K562 (cell line): ENCODE data around the gene ARL3. TPM values are rescaled to one million over a fixed set of nuclear protein-coding genes. Genes with fewer than 3 reads are reported as not detected.
A peak's percentile ranks its signal among the peaks of the same experiment; 100 is the strongest.

Source experiments
- HDAC8 ChIP-seq: fragments of 450-650 bp; IDR thresholded peaks from 2 replicates; pipeline ENCODE4 v1.6.1; 2016; ENCODE audit warnings: mild to moderate bottlenecking, missing genetic modification characterization, moderate library complexity, missing compliant biosample characterization
- ILK ChIP-seq: fragments of 450-650 bp; IDR thresholded peaks from 2 replicates; pipeline ENCODE4 v1.6.1; 2016; ENCODE audit warnings: missing genetic modification characterization, low read depth, mild to moderate bottlenecking, missing compliant biosample characterization, moderate library complexity, borderline replicate concordance
- KAT7 ChIP-seq: sonication (generic); formaldehyde crosslinking; IDR thresholded peaks from 2 replicates; pipeline ENCODE4 v1.8.0; 2022; ENCODE audit warnings: missing genetic modification reagents, mild to moderate bottlenecking, borderline replicate concordance
- MTA1 ChIP-seq: fragments of 450-650 bp; IDR thresholded peaks from 2 replicates; pipeline ENCODE4 v1.6.1; 2017; ENCODE audit warnings: borderline replicate concordance
- MTF1 ChIP-seq: fragments of 250-450 bp; sonication (Bioruptor Pico); IDR thresholded peaks from 2 replicates; pipeline ENCODE4 v1.9.0; 2021; ENCODE audit warnings: moderate library complexity, mild to moderate bottlenecking, inconsistent platforms, borderline replicate concordance
- PTTG1 ChIP-seq: fragments of 450-650 bp; IDR thresholded peaks from 2 replicates; pipeline ENCODE4 v1.6.1; 2016; ENCODE audit warnings: low read depth, mild to moderate bottlenecking, missing genetic modification characterization, missing compliant biosample characterization
- STAG1 ChIP-seq: sonication (generic); formaldehyde crosslinking; IDR thresholded peaks from 2 replicates; pipeline ENCODE4 v1.5.0; 2020; ENCODE audit warnings: missing genetic modification reagents, borderline replicate concordance
- TOE1 ChIP-seq, 2 experiments: fragments of 450-650 bp in 1 of 2; sonication (generic) in 1 of 2; formaldehyde crosslinking in 1 of 2; IDR thresholded peaks; 2 replicates each; pipeline versions ENCODE4 v1.7.1 to v1.8.0; 2016 to 2022; ENCODE audit warnings: borderline replicate concordance in 2 of 2, mild to moderate bottlenecking in 2 of 2, antibody characterized with exemption in 1 of 2, inconsistent platforms in 1 of 2, low read depth in 1 of 2, missing genetic modification reagents in 1 of 2, moderate library complexity in 1 of 2
- polyA plus RNA-seq, 8 experiments: library from polyadenylated mRNA; depleted of rRNA in 4 of 8; stranded (reverse) in 5 of 8; unstranded in 3 of 8; fragments of >200 nt; fragmentation: Nextera tagmentation in 2 of 8; fragmentation: Illumina TruSeq in 1 of 8; extraction: Ambion mirVana in 2 of 8; extraction: Trizol in 1 of 8; gene quantifications; 2 replicates each; pipeline versions ENCODE4 v1.2.1 to v1.2.3, GENCODE V29; 2011 to 2014; ENCODE audit warnings: inconsistent platforms in 1 of 8, missing spikeins in 1 of 8
- total RNA-seq, 7 experiments: library from RNA; depleted of rRNA in 6 of 7; stranded (reverse); fragments of >200 nt in 6 of 7; fragmentation: Illumina TruSeq in 2 of 7; extraction: Trizol in 2 of 7; gene quantifications; 2 replicates each; pipeline versions ENCODE4 v1.2.1 to v1.2.3, GENCODE V29; 2011 to 2021; ENCODE audit warnings: low replicate concordance in 1 of 7
- TF ChIP-seq, protein P1 (sequence below): fragments of 450-650 bp; IDR thresholded peaks from 2 replicates; pipeline ENCODE4 v1.7.0; 2016; ENCODE audit warnings: borderline replicate concordance
- TF ChIP-seq, protein P2 (sequence below): sonication (generic); formaldehyde crosslinking; IDR thresholded peaks from 2 replicates; pipeline ENCODE4 v1.8.0; 2023; ENCODE audit warnings: mild to moderate bottlenecking, missing genetic modification reagents
- TF ChIP-seq, protein P3 (sequence below): fragments of 250-450 bp; sonication (Bioruptor Pico); IDR thresholded peaks from 2 replicates; pipeline ENCODE4 v1.4.0; 2020; ENCODE audit warnings: mild to moderate bottlenecking
- TF ChIP-seq, protein P4 (sequence below): fragments of 250-450 bp; sonication (Bioruptor Pico); IDR thresholded peaks from 2 replicates; pipeline ENCODE4 v1.5.0; 2021
- TF ChIP-seq, protein P5 (sequence below): fragments of 450-650 bp; IDR thresholded peaks from 2 replicates; pipeline ENCODE4 v1.6.1; 2018; ENCODE audit not compliant: partially characterized antibody

Gene ARL3
- total and polyA plus RNA-seq, 9 of the 15 experiments (the other 6 are each of a cell fraction or from before 2014, with no cell fraction given): 2.9 to 8.9 (median 4.8) TPM

DNA sequence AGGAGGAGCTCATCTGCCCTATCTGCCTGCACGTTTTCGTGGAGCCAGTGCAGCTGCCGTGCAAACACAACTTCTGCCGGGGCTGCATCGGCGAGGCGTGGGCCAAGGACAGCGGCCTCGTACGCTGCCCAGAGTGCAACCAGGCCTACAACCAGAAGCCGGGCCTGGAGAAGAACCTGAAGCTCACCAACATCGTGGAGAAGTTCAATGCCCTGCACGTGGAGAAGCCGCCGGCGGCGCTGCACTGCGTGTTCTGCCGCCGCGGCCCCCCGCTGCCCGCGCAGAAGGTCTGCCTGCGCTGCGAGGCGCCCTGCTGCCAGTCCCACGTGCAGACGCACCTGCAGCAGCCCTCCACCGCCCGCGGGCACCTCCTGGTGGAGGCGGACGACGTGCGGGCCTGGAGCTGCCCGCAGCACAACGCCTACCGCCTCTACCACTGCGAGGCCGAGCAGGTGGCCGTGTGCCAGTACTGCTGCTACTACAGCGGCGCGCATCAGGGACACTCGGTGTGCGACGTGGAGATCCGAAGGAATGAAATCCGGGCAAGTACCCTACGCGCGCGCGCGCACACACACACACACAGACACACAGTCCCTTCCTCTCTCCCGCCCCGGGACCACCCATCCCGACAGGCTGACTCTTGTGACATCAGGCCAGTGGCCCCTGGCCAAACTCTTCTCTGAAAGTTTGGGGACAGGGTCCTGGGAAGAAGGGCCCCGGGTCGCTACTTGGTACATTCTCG lies 69.4 kb downstream of the ARL3 start (continued):
- TF ChIP-seq, protein P1, sequence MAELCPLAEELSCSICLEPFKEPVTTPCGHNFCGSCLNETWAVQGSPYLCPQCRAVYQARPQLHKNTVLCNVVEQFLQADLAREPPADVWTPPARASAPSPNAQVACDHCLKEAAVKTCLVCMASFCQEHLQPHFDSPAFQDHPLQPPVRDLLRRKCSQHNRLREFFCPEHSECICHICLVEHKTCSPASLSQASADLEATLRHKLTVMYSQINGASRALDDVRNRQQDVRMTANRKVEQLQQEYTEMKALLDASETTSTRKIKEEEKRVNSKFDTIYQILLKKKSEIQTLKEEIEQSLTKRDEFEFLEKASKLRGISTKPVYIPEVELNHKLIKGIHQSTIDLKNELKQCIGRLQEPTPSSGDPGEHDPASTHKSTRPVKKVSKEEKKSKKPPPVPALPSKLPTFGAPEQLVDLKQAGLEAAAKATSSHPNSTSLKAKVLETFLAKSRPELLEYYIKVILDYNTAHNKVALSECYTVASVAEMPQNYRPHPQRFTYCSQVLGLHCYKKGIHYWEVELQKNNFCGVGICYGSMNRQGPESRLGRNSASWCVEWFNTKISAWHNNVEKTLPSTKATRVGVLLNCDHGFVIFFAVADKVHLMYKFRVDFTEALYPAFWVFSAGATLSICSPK: no peak
- no peak for TF ChIP-seq STAG1 (CRISPR knock-in tag)
- no peak for TF ChIP-seq MTF1 (CRISPR knock-in tag)
- TF ChIP-seq ILK (tag): no peak
- TF ChIP-seq TOE1 (IDR thresholded peaks at IDR 0.05; ENCODE audit: borderline replicate concordance): no peak
- TF ChIP-seq TOE1 (CRISPR knock-in tag; IDR thresholded peaks at IDR 0.05; ENCODE audit: borderline replicate concordance, low read depth): 0 out of 2 replicates have a peak, but pooled peaks have one; percentile 25
- no peak for TF ChIP-seq PTTG1 (tag)
- peak; percentile 46; the same call in 1 of the 2 replicates for TF ChIP-seq MTA1
- TF ChIP-seq, protein P2, sequence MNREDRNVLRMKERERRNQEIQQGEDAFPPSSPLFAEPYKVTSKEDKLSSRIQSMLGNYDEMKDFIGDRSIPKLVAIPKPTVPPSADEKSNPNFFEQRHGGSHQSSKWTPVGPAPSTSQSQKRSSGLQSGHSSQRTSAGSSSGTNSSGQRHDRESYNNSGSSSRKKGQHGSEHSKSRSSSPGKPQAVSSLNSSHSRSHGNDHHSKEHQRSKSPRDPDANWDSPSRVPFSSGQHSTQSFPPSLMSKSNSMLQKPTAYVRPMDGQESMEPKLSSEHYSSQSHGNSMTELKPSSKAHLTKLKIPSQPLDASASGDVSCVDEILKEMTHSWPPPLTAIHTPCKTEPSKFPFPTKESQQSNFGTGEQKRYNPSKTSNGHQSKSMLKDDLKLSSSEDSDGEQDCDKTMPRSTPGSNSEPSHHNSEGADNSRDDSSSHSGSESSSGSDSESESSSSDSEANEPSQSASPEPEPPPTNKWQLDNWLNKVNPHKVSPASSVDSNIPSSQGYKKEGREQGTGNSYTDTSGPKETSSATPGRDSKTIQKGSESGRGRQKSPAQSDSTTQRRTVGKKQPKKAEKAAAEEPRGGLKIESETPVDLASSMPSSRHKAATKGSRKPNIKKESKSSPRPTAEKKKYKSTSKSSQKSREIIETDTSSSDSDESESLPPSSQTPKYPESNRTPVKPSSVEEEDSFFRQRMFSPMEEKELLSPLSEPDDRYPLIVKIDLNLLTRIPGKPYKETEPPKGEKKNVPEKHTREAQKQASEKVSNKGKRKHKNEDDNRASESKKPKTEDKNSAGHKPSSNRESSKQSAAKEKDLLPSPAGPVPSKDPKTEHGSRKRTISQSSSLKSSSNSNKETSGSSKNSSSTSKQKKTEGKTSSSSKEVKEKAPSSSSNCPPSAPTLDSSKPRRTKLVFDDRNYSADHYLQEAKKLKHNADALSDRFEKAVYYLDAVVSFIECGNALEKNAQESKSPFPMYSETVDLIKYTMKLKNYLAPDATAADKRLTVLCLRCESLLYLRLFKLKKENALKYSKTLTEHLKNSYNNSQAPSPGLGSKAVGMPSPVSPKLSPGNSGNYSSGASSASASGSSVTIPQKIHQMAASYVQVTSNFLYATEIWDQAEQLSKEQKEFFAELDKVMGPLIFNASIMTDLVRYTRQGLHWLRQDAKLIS: no peak; the same call in 1 of the 2 replicates
- TF ChIP-seq, protein P3, sequence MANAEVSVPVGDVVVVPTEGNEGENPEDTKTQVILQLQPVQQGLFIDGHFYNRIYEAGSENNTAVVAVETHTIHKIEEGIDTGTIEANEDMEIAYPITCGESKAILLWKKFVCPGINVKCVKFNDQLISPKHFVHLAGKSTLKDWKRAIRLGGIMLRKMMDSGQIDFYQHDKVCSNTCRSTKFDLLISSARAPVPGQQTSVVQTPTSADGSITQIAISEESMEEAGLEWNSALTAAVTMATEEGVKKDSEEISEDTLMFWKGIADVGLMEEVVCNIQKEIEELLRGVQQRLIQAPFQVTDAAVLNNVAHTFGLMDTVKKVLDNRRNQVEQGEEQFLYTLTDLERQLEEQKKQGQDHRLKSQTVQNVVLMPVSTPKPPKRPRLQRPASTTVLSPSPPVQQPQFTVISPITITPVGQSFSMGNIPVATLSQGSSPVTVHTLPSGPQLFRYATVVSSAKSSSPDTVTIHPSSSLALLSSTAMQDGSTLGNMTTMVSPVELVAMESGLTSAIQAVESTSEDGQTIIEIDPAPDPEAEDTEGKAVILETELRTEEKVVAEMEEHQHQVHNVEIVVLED (CRISPR knock-in tag): no peak
- TF ChIP-seq, protein P4, sequence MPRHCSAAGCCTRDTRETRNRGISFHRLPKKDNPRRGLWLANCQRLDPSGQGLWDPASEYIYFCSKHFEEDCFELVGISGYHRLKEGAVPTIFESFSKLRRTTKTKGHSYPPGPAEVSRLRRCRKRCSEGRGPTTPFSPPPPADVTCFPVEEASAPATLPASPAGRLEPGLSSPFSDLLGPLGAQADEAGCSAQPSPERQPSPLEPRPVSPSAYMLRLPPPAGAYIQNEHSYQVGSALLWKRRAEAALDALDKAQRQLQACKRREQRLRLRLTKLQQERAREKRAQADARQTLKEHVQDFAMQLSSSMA (CRISPR knock-in tag): 0 out of 2 replicates have a peak, but pooled peaks have one; percentile 12
- peak; percentile 63; the same call in 1 of the 2 replicates for TF ChIP-seq KAT7 (CRISPR knock-in tag)
- TF ChIP-seq, protein P5, sequence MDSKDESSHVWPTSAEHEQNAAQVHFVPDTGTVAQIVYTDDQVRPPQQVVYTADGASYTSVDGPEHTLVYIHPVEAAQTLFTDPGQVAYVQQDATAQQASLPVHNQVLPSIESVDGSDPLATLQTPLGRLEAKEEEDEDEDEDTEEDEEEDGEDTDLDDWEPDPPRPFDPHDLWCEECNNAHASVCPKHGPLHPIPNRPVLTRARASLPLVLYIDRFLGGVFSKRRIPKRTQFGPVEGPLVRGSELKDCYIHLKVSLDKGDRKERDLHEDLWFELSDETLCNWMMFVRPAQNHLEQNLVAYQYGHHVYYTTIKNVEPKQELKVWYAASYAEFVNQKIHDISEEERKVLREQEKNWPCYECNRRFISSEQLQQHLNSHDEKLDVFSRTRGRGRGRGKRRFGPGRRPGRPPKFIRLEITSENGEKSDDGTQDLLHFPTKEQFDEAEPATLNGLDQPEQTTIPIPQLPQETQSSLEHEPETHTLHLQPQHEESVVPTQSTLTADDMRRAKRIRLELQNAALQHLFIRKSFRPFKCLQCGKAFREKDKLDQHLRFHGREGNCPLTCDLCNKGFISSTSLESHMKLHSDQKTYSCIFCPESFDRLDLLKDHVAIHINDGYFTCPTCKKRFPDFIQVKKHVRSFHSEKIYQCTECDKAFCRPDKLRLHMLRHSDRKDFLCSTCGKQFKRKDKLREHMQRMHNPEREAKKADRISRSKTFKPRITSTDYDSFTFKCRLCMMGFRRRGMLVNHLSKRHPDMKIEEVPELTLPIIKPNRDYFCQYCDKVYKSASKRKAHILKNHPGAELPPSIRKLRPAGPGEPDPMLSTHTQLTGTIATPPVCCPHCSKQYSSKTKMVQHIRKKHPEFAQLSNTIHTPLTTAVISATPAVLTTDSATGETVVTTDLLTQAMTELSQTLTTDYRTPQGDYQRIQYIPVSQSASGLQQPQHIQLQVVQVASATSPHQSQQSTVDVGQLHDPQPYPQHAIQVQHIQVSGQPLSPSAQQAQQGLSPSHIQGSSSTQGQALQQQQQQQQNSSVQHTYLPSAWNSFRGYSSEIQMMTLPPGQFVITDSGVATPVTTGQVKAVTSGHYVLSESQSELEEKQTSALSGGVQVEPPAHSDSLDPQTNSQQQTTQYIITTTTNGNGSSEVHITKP: peak; percentile 73
- TF ChIP-seq HDAC8 (tag): no peak
